CD4-positive, alpha-beta T cell treated with Interleukin-4 for 4 hours (primary cell): ENCODE results near the gene CCDC50.

Experiments used
- DNase-seq: peaks from one replicate; pipeline ENCODE4 v3.0.0-alpha.2; 2020

The CCDC50 gene

GRCh38 chr3:191328962-191329653 lies at the start of gene CCDC50:
TSS of gene CCDC50 (plus strand) at chr3:191329394. CDS start at chr3:191329675, 281 bp downstream.
- DNase-seq, result peak; percentile 23

GRCh38 chr3:191280111-191280510 lies 49.1 kb upstream of the CCDC50 start:
- no peak for DNase-seq

- DNase-seq, result no peak
Measured at GRCh38 chr3:191280882-191281281, 48.3 kb upstream of the CCDC50 start.

GRCh38 chr3:191282251-191283185 lies 46.7 kb upstream of the CCDC50 start:
- no peak for DNase-seq

GRCh38 chr3:191283400-191283799 lies 45.8 kb upstream of the CCDC50 start:
- no peak for DNase-seq

- peak; percentile 5 for DNase-seq
Measured at GRCh38 chr3:191290311-191291025, 38.7 kb upstream of the CCDC50 start.

GRCh38 chr3:191292243-191293015 lies 36.8 kb upstream of the CCDC50 start:
- no peak for DNase-seq

- no peak for DNase-seq
Measured at GRCh38 chr3:191294291-191294690, 34.9 kb upstream of the CCDC50 start.

- no peak for DNase-seq
Measured at GRCh38 chr3:191296041-191296541, 33.1 kb upstream of the CCDC50 start.

- no peak for DNase-seq
Measured at GRCh38 chr3:191298846-191299245, 30.3 kb upstream of the CCDC50 start.

- DNase-seq, result no peak
Measured at GRCh38 chr3:191300422-191300821, 28.8 kb upstream of the CCDC50 start.

GRCh38 chr3:191301017-191301416 lies 28.2 kb upstream of the CCDC50 start:
- DNase-seq, result no peak

GRCh38 chr3:191301782-191302411 lies 27.3 kb upstream of the CCDC50 start:
- DNase-seq, result no peak

- no peak for DNase-seq
Measured at GRCh38 chr3:191302451-191302850, 26.7 kb upstream of the CCDC50 start.

- no peak for DNase-seq
Measured at GRCh38 chr3:191303596-191303995, 25.6 kb upstream of the CCDC50 start.

GRCh38 chr3:191306428-191306827 lies 22.8 kb upstream of the CCDC50 start:
- no peak for DNase-seq

- DNase-seq, result no peak
Measured at GRCh38 chr3:191307341-191307740, 21.9 kb upstream of the CCDC50 start.

GRCh38 chr3:191313296-191313695 lies 15.9 kb upstream of the CCDC50 start:
- DNase-seq, result no peak

- DNase-seq, result no peak
Measured at GRCh38 chr3:191314109-191314728, 15.0 kb upstream of the CCDC50 start.

- DNase-seq, result no peak
Measured at GRCh38 chr3:191316876-191317603, 12.2 kb upstream of the CCDC50 start.

GRCh38 chr3:191320316-191320715 lies 8.9 kb upstream of the CCDC50 start:
- no peak for DNase-seq
